DND-41 (cell line): Measurements from ENCODE around the gene PTGR2.
A peak's percentile ranks its signal among the peaks of the same experiment; 100 is the strongest.

ENCODE experiments used
- ATAC-seq: fragments of 200-7000 bp; cut with Tn5 transposase; 3 replicates; pipeline ENCODE4 v1.9.1; 2021; ENCODE audit warnings: low read depth; ENCODE audit not compliant: insufficient read depth
- DNase-seq: peaks from one replicate; pipeline ENCODE4 v3.0.0-alpha.2; 2020
- H2AFZ ChIP-seq: 2 replicates; pipeline ENCODE4 v1.6.0; 2012; ENCODE audit warnings: low read depth, low read length
- H3K27ac ChIP-seq: 2 replicates; pipeline ENCODE4 v1.5.1; 2012; ENCODE audit warnings: low read length, inconsistent platforms
- H3K27me3 ChIP-seq: fragments of 200-600 bp; sonication (generic); 2 replicates; pipeline ENCODE4 v1.6.0; 2012; ENCODE audit warnings: low read length, mild to moderate bottlenecking, inconsistent platforms; ENCODE audit not compliant: insufficient read depth, poor library complexity
- H3K36me3 ChIP-seq: 2 replicates; pipeline ENCODE4 v1.5.1; 2012; ENCODE audit warnings: low read length, inconsistent platforms; ENCODE audit not compliant: insufficient read depth
- H3K4me1 ChIP-seq: 2 replicates; pipeline ENCODE4 v1.5.1; 2012; ENCODE audit warnings: mild to moderate bottlenecking, low read length; ENCODE audit not compliant: insufficient read depth
- H3K4me2 ChIP-seq: 2 replicates; pipeline ENCODE4 v1.6.0; 2012; ENCODE audit warnings: mild to moderate bottlenecking, moderate library complexity, low read length, inconsistent platforms; ENCODE audit not compliant: insufficient read depth
- H3K4me3 ChIP-seq, 2 experiments: fragments of 200-600 bp in 1 of 2; shearing (Covaris generic) in 1 of 2; 2 replicates each; pipeline ENCODE4 v1.5.1; 2012 to 2016; ENCODE audit warnings: inconsistent platforms in 2 of 2, low read length in 2 of 2, mild to moderate bottlenecking in 2 of 2, low read depth in 1 of 2, moderate library complexity in 1 of 2
- H3K79me2 ChIP-seq: 2 replicates; pipeline ENCODE4 v1.6.0; 2012; ENCODE audit warnings: low read length, inconsistent platforms; ENCODE audit not compliant: insufficient read depth
- H3K9ac ChIP-seq: 2 replicates; pipeline ENCODE4 v1.6.0; 2012; ENCODE audit warnings: low read depth, mild to moderate bottlenecking, inconsistent platforms, low read length, moderate library complexity
- H3K9me3 ChIP-seq: 2 replicates; pipeline ENCODE4 v1.5.1; 2012; ENCODE audit warnings: low read length, moderate library complexity, mild to moderate bottlenecking, inconsistent platforms; ENCODE audit not compliant: insufficient read depth, severe bottlenecking
- H4K20me1 ChIP-seq: 2 replicates; pipeline ENCODE4 v1.6.0; 2012; ENCODE audit warnings: low read length; ENCODE audit not compliant: insufficient read depth
- EZH2 ChIP-seq: IDR thresholded peaks from 3 replicates; pipeline ENCODE4 v1.6.1; 2012; ENCODE audit warnings: borderline replicate concordance, low read depth, mild to moderate bottlenecking, moderate library complexity, low read length, inconsistent platforms; ENCODE audit not compliant: severe bottlenecking
- TF ChIP-seq, protein P1 (sequence below): IDR thresholded peaks from 2 replicates; pipeline ENCODE4 v1.5.1; 2012; ENCODE audit warnings: borderline replicate concordance, low read length, moderate library complexity, mild to moderate bottlenecking; ENCODE audit not compliant: poor library complexity, severe bottlenecking; ENCODE audit errors: extremely low read depth

PTGR2 gene

GRCh38 chr14:73817020-73817655 is 34.5 kb upstream of the PTGR2 start:
- H3K4me2 ChIP-seq = no peak overlapping the region
- DNase-seq = no peak
- no peak overlapping the region for H2AFZ ChIP-seq
- no peaks in the 10 kb centered on the region for H3K79me2 ChIP-seq
- no peaks in the 10 kb centered on the region for H3K36me3 ChIP-seq
- H3K4me3 ChIP-seq = no peak overlapping the region
- no peaks in the 10 kb centered on the region for H3K9me3 ChIP-seq
- ATAC-seq = no peak
- no peaks in the 10 kb centered on the region for H4K20me1 ChIP-seq
- no peak for TF ChIP-seq EZH2
- TF ChIP-seq, protein P1, sequence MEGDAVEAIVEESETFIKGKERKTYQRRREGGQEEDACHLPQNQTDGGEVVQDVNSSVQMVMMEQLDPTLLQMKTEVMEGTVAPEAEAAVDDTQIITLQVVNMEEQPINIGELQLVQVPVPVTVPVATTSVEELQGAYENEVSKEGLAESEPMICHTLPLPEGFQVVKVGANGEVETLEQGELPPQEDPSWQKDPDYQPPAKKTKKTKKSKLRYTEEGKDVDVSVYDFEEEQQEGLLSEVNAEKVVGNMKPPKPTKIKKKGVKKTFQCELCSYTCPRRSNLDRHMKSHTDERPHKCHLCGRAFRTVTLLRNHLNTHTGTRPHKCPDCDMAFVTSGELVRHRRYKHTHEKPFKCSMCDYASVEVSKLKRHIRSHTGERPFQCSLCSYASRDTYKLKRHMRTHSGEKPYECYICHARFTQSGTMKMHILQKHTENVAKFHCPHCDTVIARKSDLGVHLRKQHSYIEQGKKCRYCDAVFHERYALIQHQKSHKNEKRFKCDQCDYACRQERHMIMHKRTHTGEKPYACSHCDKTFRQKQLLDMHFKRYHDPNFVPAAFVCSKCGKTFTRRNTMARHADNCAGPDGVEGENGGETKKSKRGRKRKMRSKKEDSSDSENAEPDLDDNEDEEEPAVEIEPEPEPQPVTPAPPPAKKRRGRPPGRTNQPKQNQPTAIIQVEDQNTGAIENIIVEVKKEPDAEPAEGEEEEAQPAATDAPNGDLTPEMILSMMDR = no peak
- no peak overlapping the region for H3K27ac ChIP-seq
- no peak overlapping the region for H3K9ac ChIP-seq
- peaks cover 3% of the 10 kb centered on the region for H3K27me3 ChIP-seq
- H3K4me1 ChIP-seq = no peaks in the 10 kb centered on the region

GRCh38 chr14:73818821-73819220 is 32.8 kb upstream of the PTGR2 start:
- H3K27ac ChIP-seq = no peak overlapping the region
- no peaks in the 10 kb centered on the region for H3K4me1 ChIP-seq
- 0 out of 2 replicates have a peak overlapping the region, but pooled peaks have one; percentile 5 for H2AFZ ChIP-seq
- H3K79me2 ChIP-seq = no peaks in the 10 kb centered on the region
- no peak overlapping the region for H3K9ac ChIP-seq
- no peaks in the 10 kb centered on the region for H3K9me3 ChIP-seq
- no peak overlapping the region for H3K4me3 ChIP-seq
- DNase-seq = no peak
- H4K20me1 ChIP-seq = no peaks in the 10 kb centered on the region
- H3K36me3 ChIP-seq = no peaks in the 10 kb centered on the region
- H3K27me3 ChIP-seq = peaks cover 8% of the 10 kb centered on the region
- H3K4me2 ChIP-seq = no peak overlapping the region
- TF ChIP-seq, protein P1 = no peak
- TF ChIP-seq EZH2 = no peak
- ATAC-seq = no peak

DNA sequence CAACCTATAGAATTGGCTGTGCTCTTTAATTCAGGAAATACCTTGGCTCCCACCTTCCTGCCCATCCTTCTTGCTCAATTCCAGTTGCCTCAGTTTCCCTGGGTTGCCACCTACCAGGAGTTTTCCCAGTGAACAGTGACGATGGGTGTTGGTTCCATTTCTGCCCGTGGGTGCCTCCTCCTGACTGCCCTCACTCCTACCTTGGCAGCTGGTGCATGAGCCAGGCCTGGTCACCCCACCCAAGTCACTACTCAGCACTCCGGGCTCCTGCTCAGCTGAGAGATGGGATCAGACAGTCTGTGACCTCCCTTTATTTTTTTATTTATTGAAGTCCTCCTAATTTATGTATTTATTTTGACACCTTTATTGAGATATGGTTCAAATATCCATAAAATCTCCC is 31.0 kb upstream of the PTGR2 start:
- Histone ChIP-seq H3K27ac (no peak overlapping the region), H3K36me3 (no peaks in the 10 kb centered on the region), H3K79me2 (no peaks in the 10 kb centered on the region), H3K9me3 (no peaks in the 10 kb centered on the region), H2AFZ (no peak overlapping the region), H4K20me1 (no peaks in the 10 kb centered on the region), H3K9ac (no peak overlapping the region), H3K4me3 (no peak overlapping the region), H3K4me1 (no peaks in the 10 kb centered on the region), H3K27me3 (peaks cover 8% of the 10 kb centered on the region), H3K4me2 (no peak overlapping the region)
- DNase-seq (no peak), ATAC-seq (no peak)
- TF ChIP-seq EZH2 = no peak
- TF ChIP-seq, protein P1 = no peak
